Stimulated activated CD8-positive, alpha-beta memory T cell treated with anti-CD3 and anti-CD28 coated beads, Interleukin-15, amount 100 ng/mL, for 1 hour (primary cell): ENCODE results near the gene ECE2.
A peak's percentile ranks its signal among the peaks of the same experiment; 100 is the strongest.

Experiments used
- DNase-seq: peaks from one replicate; pipeline ENCODE4 v3.0.0-alpha.2; 2020; ENCODE audit warnings: low read depth

The ECE2 gene

DNA sequence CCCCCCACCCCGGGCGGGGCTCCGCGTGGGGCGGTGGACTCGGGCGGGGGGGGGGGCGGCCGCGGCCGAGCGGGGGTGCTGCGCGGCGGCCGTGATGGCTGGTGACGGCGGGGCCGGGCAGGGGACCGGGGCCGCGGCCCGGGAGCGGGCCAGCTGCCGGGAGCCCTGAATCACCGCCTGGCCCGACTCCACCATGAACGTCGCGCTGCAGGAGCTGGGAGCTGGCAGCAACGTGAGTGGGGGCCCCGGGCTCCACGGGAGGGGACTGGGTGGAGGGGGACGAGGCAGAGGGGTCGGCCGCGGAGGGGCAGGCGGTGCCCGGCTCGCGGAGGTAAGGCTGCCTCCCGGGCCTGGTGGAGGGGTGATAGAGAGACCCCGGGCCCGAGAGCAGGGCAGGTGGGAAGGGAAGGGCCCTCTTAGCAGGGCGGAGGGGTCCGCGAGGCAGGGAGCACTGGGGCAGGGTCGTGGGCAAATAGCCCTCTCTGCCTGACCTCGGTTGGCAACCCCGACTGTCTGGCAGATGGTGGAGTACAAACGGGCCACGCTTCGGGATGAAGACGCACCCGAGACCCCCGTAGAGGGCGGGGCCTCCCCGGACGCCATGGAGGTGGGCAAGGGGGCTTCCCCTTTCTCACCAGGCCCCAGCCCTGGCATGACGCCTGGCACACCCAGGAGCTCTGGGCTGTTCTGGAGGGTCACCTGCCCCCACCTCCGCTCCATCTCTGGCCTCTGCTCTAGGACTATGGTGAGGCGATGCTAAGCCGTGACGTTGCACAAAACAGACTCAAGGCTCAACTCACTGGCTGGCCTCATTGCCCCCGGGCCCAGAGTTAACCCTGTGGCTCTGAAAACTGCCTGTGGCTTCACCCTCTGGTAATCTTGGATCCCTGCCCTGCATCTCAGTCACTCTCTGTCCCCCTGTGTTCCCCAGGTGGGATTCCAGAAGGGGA is at the start of gene ECE2:
TSS of gene ECE2 (plus strand) at position 62 of the 950 bp plus-strand sequence. CDS start at position 194, 132 bp downstream.
- no peak for DNase-seq

DNA sequence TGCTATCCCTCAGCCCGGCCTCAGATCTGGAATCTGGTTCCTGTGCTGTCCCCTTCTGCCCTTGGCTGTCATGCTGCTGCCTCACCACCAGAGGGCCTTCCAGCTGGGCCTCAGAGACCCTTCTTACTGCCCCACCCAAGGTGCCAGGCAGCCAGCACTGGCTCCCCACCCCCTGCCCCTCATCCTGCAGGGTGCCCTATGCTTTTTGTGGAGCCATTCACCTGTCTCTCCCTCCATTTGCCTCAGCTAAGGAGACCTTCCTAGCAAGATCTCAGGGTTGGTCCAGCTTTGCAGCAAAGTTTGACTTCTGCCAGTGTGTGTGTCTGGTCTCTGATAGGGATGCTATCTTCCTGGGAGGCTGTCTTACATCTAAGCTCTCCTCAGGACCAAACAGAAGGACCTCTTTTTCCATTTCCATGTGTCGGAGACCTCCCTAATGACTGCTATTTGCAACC is 48.3 kb upstream of the ECE2 start:
- no peak for DNase-seq

DNA sequence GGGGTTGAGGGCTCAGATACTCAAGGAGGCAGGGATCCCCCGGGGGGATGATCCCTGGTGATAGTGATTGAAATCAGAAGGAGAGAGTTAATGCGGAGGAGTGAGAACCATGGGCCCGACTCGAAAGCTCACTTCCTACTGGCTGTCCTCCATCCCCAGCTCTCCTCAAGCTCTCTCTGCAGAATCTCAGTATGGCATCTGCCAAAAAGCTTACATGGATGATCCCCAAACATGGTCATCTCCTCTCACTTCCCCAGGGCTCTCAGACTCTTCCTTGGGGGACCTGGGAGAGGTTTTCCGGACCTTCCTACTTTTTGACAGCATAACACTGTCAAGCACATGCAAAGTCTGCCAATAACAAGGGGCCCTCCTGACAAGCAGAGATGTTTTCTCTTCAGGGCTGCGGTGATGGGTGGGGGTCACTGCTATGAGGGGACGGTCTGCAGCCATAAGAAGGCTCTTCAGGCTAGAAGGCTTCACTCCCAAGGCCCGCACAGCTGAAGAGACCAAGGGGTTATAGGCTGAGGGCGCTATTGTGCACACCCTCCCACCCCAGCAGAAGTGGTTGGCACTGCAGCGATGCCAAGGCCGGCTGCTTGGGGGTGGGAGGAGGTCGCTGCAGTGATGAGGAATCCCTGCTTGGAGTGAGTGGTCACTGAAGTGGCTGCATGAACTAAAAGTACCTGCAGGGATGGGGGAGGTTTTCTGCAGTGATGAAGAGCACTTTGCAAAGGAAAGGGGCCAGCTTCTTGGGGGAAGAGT is 47.3 kb upstream of the ECE2 start:
- no peak for DNase-seq

DNA sequence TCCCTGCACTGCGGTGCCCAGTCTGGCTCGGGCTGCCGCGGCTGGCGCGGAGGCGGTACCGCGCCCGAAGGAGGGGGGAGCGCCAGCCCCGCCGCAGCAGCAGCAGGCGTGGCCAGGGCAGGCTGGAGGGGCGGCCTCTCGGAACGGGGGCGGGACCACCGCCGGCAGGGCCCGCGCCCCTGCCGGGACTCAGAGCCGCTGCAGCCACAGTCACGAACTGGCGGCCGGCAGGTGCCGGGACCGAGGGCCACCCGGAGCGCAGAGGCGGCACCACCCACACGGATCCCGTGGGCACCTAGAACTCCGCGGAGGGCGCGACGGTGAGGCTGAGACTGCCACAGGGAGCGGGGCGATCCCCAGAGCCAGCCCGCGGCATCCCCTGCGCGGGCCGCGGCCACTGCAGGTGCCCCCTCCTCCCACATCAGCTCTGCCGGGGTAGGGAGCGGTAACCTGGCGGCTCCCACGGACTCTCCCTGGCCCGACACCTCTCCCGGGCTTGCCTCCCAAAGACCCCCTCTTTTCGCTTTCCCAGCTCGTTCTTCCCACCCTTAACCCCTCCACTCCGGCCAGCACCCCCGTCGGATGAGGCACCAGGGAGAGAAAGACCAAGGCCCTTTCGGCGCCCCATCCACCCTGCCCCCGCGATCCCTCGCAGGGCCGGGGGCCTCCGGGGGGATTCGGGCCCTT is 46.3 kb upstream of the ECE2 start, which contains the start of gene VWA5B2:
TSS of gene VWA5B2 (plus strand) at position 192 of the 687 bp plus-strand sequence. CDS start 944 bp downstream, outside the sequence.
- DNase-seq = peak; percentile 46

DNA sequence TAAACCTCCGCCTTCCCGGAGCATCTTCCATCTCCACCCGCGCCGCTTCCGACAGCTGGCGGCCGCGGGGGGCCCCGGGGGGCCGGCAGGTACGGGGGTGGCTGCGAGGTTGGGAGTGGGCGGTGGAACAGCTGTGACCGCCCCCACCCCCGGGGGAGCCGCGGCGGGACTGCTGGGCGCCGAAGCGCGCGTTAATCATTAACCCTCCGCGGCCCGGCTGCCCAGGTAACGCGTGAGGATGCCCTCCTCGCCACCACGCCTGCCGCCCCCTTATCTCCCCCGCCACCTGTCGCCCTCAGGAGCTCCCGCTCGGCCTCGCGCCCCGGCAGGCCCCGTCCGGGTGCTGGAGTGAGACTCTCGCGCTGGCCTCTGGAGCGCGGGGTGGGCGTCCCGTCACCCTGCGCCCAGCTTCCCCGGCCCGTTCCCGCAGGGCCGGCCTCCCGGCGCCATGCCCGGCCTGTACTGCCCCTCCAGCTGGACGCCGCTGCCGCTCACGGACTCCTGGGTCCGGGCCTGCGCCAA is 45.7 kb upstream of the ECE2 start:
- no peak for DNase-seq

DNA sequence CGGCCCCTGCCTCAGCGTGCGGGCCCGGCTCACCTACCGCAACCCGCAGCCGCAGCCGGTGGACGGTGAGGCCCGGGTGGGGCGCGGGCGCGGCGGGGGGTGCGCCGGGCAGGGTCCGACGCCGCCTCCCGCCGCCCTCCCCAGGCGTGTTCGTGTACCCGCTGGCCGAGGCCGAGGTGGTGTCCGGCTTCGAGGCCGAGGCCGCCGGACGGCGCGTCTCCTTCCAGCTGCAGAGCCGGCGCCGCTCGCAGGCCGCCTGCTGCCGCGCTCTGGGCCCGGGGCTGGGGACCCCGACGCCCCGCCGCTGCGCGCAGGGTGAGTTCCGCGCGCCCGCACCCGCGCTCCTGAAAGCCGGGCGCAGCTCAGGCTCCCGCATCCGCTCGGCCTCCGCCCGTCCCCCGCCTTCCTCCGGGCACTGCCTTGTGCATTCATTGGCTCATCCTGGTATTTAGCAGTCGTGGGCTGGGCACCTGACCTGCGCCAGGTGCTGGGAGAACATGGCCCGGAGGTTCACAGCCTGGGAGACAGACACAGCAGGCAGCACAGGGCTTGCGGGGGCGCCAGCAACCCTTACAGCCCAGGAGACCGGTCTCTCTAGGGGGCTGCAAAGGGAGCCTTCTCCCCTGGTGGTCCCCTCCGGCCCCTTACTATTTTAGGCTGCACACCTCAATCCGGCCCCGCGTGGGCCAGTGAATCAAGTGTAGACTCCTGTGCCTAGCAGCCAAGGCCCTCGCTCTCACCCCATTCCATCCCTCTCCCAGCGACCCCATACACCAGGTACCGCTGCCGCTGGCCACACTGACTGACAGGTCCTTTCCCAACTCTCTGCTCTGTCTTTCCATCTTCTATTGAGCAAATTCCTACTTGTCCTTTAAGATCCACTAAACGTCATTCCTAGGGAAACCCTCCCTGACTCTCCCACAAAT is 45.0 kb upstream of the ECE2 start:
- DNase-seq = no peak

DNA sequence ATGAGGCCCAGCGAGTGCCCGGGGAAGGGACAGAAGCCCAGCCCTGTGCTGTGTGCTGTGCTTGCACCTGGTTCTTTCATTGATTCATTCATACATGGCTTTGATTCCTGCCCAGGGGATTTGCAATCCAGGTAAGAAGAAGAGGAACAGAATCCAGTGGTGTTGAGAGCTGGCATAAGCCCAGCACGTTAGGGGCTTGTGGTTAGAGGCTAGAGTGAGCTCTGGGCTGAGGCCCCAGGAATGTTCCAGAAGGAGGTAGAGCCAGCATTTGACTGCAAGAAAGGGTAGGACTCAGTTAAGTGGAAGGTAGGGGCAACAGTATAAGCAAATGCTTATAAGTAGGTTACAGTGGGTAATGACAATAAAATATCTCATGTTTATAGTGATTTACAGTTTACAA is 44.2 kb upstream of the ECE2 start:
- DNase-seq = no peak

DNA sequence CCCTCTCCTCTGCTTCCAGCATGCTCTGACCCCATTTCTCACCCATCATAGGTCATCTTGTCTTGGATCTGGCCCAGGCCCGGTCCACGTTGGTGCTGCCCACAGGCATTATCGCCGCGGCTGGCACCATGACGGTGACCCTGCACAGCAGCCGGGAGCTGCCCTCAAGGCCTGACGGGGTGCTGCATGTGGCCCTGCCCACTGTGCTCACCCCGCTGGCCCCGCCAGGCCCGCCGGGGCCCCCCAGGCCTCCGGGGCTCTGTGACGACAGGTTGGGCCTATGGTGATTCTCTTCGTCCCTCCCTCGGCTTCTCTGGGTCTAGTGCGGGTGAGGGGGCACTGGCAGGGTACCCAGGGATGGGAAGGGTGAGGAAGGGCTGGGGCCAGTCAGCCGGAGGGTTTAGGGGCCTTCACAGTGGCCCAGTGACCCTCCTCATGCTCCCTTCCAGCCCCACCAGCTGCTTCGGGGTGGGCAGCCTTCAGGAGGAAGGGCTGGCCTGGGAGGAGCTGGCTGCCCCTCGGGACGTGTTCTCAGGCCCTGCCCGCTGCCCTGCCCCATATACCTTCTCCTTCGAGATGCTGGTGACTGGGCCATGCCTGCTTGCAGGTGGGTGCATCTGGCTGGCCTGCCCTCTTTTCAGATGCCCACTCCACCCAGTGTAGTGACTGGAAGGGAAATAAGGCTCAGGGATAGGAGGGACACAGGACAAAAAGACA is 42.5 kb upstream of the ECE2 start:
- DNase-seq = no peak

DNA sequence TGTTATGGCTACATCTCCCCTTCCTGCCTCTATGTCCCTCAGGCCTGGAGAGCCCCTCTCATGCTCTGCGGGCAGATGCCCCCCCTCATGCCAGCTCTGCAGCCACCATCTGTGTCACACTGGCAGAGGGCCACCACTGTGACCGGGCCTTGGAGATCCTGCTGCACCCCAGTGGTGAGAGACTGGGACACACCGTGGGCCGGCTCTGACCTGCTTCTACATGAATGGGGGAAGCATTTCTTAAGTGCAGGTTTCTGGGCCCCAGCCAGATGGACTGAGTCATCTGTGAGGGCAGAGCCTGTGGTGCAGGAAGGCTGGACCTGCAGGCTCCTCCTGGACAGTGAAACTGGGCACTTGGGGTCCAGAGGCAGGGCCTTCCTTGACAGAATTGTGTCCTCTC is 41.6 kb upstream of the ECE2 start:
- no peak for DNase-seq

DNA sequence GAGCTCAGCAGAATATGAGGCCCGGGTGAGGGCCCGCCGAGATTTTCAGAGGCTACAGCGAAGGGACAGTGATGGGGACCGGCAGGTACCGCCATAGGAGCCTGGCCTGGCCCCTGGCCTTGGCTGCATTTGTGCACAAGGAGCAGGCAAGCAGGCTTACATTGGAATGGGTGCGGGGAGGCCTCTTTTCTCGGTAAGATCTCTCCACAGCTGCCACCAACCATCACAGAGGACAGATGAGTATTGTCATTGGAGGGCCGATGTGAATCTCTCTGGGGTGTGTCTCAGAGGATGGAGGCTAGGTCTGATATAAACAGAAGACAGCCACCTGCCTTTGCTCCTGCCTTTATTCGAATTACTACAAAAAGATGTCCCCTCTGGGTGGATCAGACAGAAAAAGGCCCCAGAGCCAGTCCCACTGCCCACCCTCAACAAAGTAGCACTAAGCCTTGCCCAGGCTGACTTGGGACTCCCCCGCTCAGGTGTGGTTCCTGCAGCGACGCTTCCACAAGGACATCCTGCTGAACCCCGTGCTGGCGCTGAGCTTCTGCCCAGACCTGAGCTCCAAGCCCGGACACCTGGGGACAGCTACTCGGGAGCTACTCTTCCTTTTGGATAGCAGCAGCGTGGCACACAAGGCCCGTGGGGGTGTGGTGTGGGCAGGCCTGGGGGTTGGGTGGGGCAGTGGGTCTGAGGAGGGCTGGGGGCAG is 41.0 kb upstream of the ECE2 start:
- DNase-seq = no peak

DNA sequence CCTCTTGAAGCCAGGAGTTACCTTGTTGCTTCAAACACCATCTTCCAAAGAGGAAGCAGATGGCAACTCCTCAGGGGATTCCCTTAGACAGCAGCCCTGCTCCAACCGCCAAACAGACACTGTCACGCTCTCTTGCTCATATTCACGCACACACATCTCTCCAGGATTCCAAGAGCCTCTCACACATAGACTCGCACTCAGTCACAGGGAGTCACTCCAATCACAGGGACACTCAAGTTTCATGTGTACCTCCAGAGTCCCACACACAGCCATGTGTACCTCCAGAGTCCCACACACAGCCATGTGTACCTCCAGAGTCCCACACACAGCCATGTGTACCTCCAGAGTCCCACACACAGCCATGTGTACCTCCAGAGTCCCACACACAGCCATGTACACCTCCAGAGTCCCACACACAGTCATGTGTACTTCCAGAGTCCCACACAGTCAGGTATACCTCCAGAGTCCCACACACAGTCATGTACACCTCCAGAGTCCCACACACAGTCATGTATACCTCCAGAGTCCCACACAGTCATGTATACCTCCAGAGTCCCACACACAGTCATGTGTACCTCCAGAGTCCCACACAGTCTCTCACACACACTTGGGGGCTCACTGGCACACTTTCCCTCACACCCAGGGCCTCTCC is 40.3 kb upstream of the ECE2 start:
- no peak for DNase-seq

DNA sequence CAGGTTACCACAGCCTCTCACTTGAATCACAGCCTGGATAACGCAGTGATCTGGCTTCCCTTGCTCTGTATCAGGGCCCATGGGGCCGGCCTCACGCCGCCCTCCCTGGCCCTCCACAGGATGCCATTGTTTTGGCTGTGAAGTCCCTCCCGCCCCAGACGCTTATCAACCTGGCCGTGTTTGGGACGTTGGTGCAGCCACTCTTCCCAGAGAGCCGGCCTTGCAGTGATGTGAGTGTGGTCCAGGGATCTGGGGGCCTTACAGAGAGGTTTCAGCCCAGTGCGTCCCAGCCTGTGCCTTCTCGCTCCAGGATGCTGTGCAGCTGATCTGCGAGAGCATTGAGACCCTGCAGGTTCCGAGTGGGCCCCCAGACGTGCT is 39.8 kb upstream of the ECE2 start:
- DNase-seq = no peak

DNA sequence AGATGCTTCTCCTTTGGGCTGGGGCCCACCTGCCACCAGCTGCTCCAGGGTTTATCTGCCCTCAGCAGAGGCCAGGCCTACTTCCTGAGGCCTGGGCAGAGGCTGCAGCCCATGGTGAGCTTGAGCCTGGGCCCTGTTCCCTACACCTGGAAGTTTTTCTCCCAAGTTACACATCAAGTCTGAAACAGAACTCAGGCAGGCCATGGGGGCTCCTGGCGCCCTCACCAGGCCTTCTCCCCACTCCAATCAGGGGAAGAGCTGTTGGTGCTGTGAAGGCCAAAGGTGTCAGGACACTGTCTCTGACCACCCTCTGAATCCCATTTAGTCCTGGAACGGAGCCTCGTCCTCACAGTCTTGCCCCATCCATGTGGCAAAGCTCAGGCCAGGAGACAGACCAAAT is 39.2 kb upstream of the ECE2 start:
- DNase-seq = no peak

DNA sequence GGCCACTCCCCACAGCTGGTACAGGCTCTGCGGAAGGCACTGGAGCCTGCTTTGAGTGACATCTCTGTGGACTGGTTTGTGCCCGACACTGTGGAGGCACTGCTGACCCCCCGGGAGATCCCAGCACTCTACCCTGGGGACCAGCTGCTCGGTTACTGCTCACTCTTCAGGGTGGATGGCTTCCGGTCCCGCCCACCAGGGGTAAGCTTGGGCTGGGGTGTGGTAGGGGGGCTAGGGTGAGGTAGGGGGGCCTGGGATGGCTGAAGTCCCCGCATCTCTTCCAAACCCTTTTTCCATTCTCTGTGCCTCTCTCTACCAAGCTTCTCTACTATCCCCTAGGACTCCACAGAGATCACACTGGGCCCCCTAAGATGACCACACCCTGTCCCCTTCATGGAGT is 38.6 kb upstream of the ECE2 start:
- DNase-seq = no peak

DNA sequence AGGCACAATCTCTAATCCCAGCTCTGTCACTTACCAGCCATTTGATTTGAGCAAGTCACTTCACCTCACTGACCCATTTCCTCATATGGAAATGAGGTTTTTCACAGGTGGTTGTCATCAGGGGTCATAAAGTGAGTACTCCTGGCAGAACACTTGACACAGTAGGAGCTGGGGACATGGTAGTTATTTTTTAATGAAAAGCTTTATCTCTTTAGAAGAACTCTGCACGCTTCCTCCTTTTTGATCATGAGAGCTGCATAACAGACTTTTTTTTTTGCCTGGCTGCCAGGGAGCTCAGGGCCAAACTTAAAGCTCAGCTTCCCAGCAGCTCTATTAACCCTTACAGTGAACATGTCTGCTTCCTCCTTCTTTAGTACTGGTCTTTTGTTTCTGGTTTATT is 38.0 kb upstream of the ECE2 start:
- DNase-seq = no peak

DNA sequence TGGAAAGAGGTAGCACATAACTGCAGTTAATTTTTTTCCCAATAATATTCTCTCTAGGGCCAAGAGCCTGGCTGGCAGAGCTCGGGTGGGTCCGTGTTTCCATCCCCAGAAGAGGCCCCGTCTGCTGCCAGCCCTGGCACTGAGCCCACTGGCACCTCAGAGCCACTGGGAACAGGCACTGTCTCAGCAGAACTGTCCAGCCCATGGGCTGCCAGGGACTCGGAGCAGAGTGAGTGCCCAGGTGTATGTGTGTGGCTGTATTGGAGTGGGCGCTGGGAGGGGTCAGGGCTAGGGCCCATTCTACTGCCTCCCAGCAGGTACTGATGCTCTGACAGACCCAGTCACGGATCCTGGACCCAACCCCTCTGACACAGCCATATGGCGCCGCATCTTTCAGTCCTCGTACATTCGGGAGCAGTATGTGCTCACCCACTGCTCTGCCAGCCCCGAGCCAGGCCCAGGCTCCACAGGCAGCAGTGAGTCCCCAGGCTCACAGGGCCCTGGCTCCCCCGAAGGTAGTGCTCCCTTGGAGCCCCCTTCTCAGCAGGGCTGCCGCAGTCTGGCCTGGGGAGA is 37.5 kb upstream of the ECE2 start:
- no peak for DNase-seq

DNA sequence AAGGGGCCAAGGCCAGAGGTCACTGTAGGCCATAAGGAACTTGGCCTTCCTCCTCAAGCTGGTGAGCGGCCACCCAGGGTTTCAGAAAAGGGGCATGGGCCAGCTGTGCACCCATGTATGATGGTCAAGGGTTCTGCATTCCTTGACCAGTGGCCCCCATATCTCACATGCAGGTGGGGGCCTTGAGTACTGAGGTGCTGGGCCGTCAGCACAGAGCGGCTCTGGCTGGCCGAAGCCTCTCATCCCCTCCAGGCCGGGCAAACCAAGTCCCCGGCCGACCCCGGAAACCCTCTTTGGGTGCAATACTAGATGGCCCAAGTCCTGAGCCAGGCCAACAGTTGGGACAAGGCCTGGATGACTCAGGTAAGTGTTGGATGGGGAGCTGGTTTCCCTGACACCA is 36.6 kb upstream of the ECE2 start:
- DNase-seq = no peak

DNA sequence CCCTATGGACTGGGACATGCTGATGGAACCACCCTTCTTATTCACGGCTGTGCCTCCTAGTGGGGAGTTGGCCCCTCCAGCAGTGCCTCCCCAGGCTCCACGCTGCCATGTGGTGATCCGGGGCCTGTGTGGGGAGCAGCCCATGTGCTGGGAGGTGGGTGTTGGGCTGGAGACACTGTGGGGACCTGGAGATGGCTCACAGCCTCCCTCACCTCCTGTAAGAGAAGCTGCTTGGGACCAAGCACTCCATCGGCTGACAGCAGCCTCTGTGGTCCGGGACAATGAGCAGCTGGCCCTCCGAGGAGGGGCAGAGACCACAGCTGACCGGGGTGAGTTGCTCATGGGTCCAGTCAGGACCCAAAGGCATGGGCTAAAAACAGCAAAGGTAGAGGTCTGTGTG is 36.1 kb upstream of the ECE2 start:
- no peak for DNase-seq
